BLaER1 treated with 17β-estradiol and CSF1 and Interleukin-3, amounts not matched to agents 10 nM and 100 nM (cell line): ENCODE measurements around the gene KRT15.
"Not testable (repeated sequence)": the region's sequence is repeated elsewhere in the genome, so short reads cannot be mapped to it uniquely, and the experiment has no call there.

Experiments used
- H3K27ac ChIP-seq, 11 experiments: shearing (Covaris generic); formaldehyde crosslinking; 2 replicates each; pipeline ENCODE4 v1.8.1; 2022
- H3K27me3 ChIP-seq, 11 experiments: shearing (Covaris generic); formaldehyde crosslinking; 2 replicates each; pipeline ENCODE4 v1.8.1; 2022
- H3K36me3 ChIP-seq, 11 experiments: shearing (Covaris generic); formaldehyde crosslinking; 2 replicates each; pipeline ENCODE4 v1.8.1; 2022
- H3K4me1 ChIP-seq, 10 experiments: shearing (Covaris generic); formaldehyde crosslinking; 2 replicates each; pipeline ENCODE4 v1.8.1; 2022
- H3K4me2 ChIP-seq, 11 experiments: shearing (Covaris generic); formaldehyde crosslinking; 2 replicates each; pipeline ENCODE4 v1.8.1; 2022
- H3K4me3 ChIP-seq, 10 experiments: shearing (Covaris generic); formaldehyde crosslinking; 2 replicates each; pipeline ENCODE4 v1.8.1; 2022
- H3K9ac ChIP-seq, 11 experiments: shearing (Covaris generic); formaldehyde crosslinking; 2 replicates each; pipeline ENCODE4 v1.8.1; 2022
- H3K9me3 ChIP-seq, 11 experiments: shearing (Covaris generic); formaldehyde crosslinking; replicated peaks in 1 of 11; 2 replicates each; pipeline ENCODE4 v1.8.1; 2022
- H4K20me1 ChIP-seq, 11 experiments: shearing (Covaris generic); formaldehyde crosslinking; 2 replicates each; pipeline ENCODE4 v1.8.1; 2022
- Cebpa-rat ChIP-seq, 11 experiments: shearing (Covaris generic); IDR thresholded peaks; 2 replicates each; pipeline ENCODE4 v1.8.1; 2022

The KRT15 gene

GRCh38 chr17:41546819-41547218 is 28.1 kb upstream of the KRT15 start:
- Histone ChIP-seq H4K20me1 (no peaks in the 10 kb centered on the region), H3K27ac (peak overlapping the region in 1 of 11 experiments; percentile 78; a peak in 2 of 22 replicates), H3K9ac (no peak overlapping the region), H3K4me2 (peak overlapping the region in 8 of 11 experiments; percentile 49 to 94 (median 83); a peak in 13 of 22 replicates), H3K4me3 (no peak overlapping the region), H3K9me3 (peaks cover 0 to 10% (median 0%) of the 10 kb centered on the region in 11 experiments; a peak in 5 of 22 replicates), H3K4me1 (peaks cover 26 to 35% (median 32%) of the 10 kb centered on the region in 10 experiments), H3K27me3 (no peaks in the 10 kb centered on the region), H3K36me3 (no peaks in the 10 kb centered on the region)
- TF ChIP-seq Cebpa-rat (IDR thresholded peaks at IDR 0.05) = no peak

GRCh38 chr17:41545829-41546410 is 27.2 kb upstream of the KRT15 start:
- H3K4me2 ChIP-seq = no peak overlapping the region
- no peak overlapping the region for H3K4me3 ChIP-seq
- no peak for TF ChIP-seq Cebpa-rat (IDR thresholded peaks at IDR 0.05)
- no peak overlapping the region for H3K27ac ChIP-seq
- peaks cover 0 to 10% (median 0%) of the 10 kb centered on the region in 11 experiments; a peak in 5 of 22 replicates for H3K9me3 ChIP-seq
- H3K4me1 ChIP-seq = peaks cover 26 to 35% (median 32%) of the 10 kb centered on the region in 10 experiments
- H3K9ac ChIP-seq = no peak overlapping the region
- no peaks in the 10 kb centered on the region for H4K20me1 ChIP-seq
- H3K36me3 ChIP-seq = no peaks in the 10 kb centered on the region
- H3K27me3 ChIP-seq = no peaks in the 10 kb centered on the region

- Histone ChIP-seq H3K4me3 (no peak overlapping the region), H3K36me3 (no peaks in the 10 kb centered on the region), H3K9me3 (peaks cover 0 to 10% (median 0%) of the 10 kb centered on the region in 11 experiments; a peak in 5 of 22 replicates), H3K9ac (no peak overlapping the region), H3K27ac (no peak overlapping the region), H4K20me1 (no peaks in the 10 kb centered on the region), H3K4me1 (peaks cover 26 to 34% (median 30%) of the 10 kb centered on the region in 10 experiments), H3K4me2 (no peak overlapping the region), H3K27me3 (no peaks in the 10 kb centered on the region)
- no peak for TF ChIP-seq Cebpa-rat (IDR thresholded peaks at IDR 0.05)
These were observed 26.2 kb upstream of the KRT15 start for GRCh38 chr17:41544935-41545334.

GRCh38 chr17:41544491-41544892 is 25.8 kb upstream of the KRT15 start:
- no peak overlapping the region for H3K4me2 ChIP-seq
- no peak overlapping the region for H3K4me3 ChIP-seq
- H3K9me3 ChIP-seq = peaks cover 0 to 10% (median 0%) of the 10 kb centered on the region in 11 experiments; a peak in 5 of 22 replicates
- H3K36me3 ChIP-seq = no peaks in the 10 kb centered on the region
- peaks cover 21 to 30% (median 26%) of the 10 kb centered on the region in 10 experiments for H3K4me1 ChIP-seq
- no peak for TF ChIP-seq Cebpa-rat (IDR thresholded peaks at IDR 0.05)
- H3K27ac ChIP-seq = no peak overlapping the region
- H4K20me1 ChIP-seq = no peaks in the 10 kb centered on the region
- H3K27me3 ChIP-seq = no peaks in the 10 kb centered on the region
- no peak overlapping the region for H3K9ac ChIP-seq

- H3K4me3 ChIP-seq, H3K27ac ChIP-seq, H3K4me2 ChIP-seq, H3K36me3 ChIP-seq, H3K9ac ChIP-seq, H3K27me3 ChIP-seq, H4K20me1 ChIP-seq, H3K9me3 ChIP-seq: not testable (repeated sequence)
- H3K4me1 ChIP-seq = peaks cover 5 to 13% (median 9%) of the 10 kb centered on the region in 10 experiments
These were observed 24.1 kb upstream of the KRT15 start for GRCh38 chr17:41542786-41543185.

GRCh38 chr17:41542357-41542756 is 23.7 kb upstream of the KRT15 start:
- no peak overlapping the region for H3K4me3 ChIP-seq
- TF ChIP-seq Cebpa-rat (IDR thresholded peaks at IDR 0.05) = no peak
- no peak overlapping the region for H3K27ac ChIP-seq

GRCh38 chr17:41540921-41541625 is 22.4 kb upstream of the KRT15 start:
- no peak for TF ChIP-seq Cebpa-rat (IDR thresholded peaks at IDR 0.05)
- Histone ChIP-seq H4K20me1 (no peaks in the 10 kb centered on the region), H3K4me2 (no peak overlapping the region), H3K4me1 (no peaks in the 10 kb centered on the region), H3K4me3 (no peak overlapping the region), H3K27ac (no peak overlapping the region), H3K9me3 (no peaks in the 10 kb centered on the region), H3K27me3 (no peaks in the 10 kb centered on the region), H3K9ac (no peak overlapping the region), H3K36me3 (no peaks in the 10 kb centered on the region)

More at GRCh38 chr17:41542357-41542756, 23.7 kb upstream of the KRT15 start:
- H3K9ac ChIP-seq = no peak overlapping the region
- H3K27me3 ChIP-seq = no peaks in the 10 kb centered on the region
- no peak overlapping the region for H3K4me2 ChIP-seq
- H4K20me1 ChIP-seq = no peaks in the 10 kb centered on the region
- H3K9me3 ChIP-seq = peaks cover 0 to 10% (median 0%) of the 10 kb centered on the region in 11 experiments; a peak in 5 of 22 replicates
- peaks cover 1 to 8% (median 5%) of the 10 kb centered on the region in 10 experiments for H3K4me1 ChIP-seq
- no peaks in the 10 kb centered on the region for H3K36me3 ChIP-seq

DNA sequence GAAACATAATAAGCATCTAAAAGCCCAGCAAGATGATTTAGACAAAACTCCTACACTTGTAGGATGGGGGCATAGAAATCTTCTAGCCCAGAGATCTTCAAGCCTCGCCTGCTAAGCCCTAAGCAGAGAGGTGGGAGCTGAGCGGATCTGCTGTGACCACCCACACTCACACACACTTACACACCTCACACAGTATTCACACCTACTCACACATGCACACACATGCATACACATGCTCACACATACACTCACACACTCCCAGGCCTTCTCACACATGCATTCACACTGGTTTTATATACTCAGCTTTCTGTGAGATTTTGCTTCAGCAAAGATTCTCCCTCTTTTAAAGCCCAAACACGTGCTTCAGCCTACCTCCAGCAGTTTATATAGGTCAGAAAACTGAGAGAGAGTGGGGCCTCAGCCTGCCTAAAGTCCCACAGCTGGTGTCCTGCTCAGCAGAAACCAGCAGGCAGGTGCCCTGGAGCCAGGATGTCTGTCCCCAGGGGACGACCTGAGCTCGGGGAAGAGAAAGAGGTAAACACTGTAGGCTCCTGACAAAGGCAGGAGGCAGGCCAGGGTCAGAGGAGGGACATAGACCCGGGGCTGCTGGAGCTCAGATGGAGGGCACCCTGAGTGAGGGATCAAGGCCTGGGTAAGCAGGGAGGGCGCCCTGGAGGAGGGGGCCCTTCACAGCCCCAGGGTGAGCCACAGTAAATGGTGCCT is 21.4 kb upstream of the KRT15 start:
- Histone ChIP-seq H3K4me2 (no peak overlapping the region), H3K9me3 (no peaks in the 10 kb centered on the region), H3K4me3 (no peak overlapping the region), H3K36me3 (no peaks in the 10 kb centered on the region), H3K27ac (no peak overlapping the region), H3K4me1 (no peaks in the 10 kb centered on the region), H4K20me1 (no peaks in the 10 kb centered on the region), H3K9ac (no peak overlapping the region), H3K27me3 (no peaks in the 10 kb centered on the region)
- no peak for TF ChIP-seq Cebpa-rat (IDR thresholded peaks at IDR 0.05)

- Histone ChIP-seq H3K27me3 (no peaks in the 10 kb centered on the region), H3K4me2 (no peak overlapping the region), H3K9ac (no peak overlapping the region)
These were observed 20.4 kb upstream of the KRT15 start for GRCh38 chr17:41539071-41539492.

More at GRCh38 chr17:41539071-41539492, 20.4 kb upstream of the KRT15 start:
- Histone ChIP-seq H3K4me1 (no peaks in the 10 kb centered on the region; a peak in 1 of 20 replicates), H4K20me1 (no peaks in the 10 kb centered on the region), H3K36me3 (no peaks in the 10 kb centered on the region), H3K27ac (no peak overlapping the region), H3K4me3 (no peak overlapping the region), H3K9me3 (no peaks in the 10 kb centered on the region)
- no peak for TF ChIP-seq Cebpa-rat (IDR thresholded peaks at IDR 0.05)
